Neutrophil (primary cell): Measurements from ENCODE around the gene CPSF4.

Source experiments
- H3K27ac ChIP-seq: fragments of 200-600 bp; sonication (generic); 2 replicates; pipeline ENCODE4 v1.5.1; 2016; ENCODE audit warnings: mild to moderate bottlenecking, moderate library complexity
- H3K27me3 ChIP-seq: fragments of 200-600 bp; sonication (generic); 2 replicates; pipeline ENCODE4 v1.6.0; 2016; ENCODE audit warnings: mild to moderate bottlenecking
- H3K36me3 ChIP-seq: fragments of 200-600 bp; sonication (generic); 2 replicates; pipeline ENCODE4 v1.5.1; 2017
- H3K4me1 ChIP-seq, 2 experiments: fragments of 200-600 bp in 1 of 2; sonication (generic) in 1 of 2; 1 replicate in 1 of 2; 2 replicates in 1 of 2; pipeline versions ENCODE4 v1.5.1 to v1.6.1; 2013 to 2016; ENCODE audit warnings: low read depth in 1 of 2, low read length in 1 of 2, mild to moderate bottlenecking in 1 of 2, moderate library complexity in 1 of 2; ENCODE audit not compliant: control insufficient read depth in 1 of 2, insufficient read depth in 1 of 2
- H3K4me3 ChIP-seq, 2 experiments: fragments of 200-600 bp in 1 of 2; sonication (generic) in 1 of 2; 1 replicate in 1 of 2; 2 replicates in 1 of 2; pipeline ENCODE4 v1.5.1; 2013 to 2016; ENCODE audit warnings: low read depth in 1 of 2, low read length in 1 of 2, mild to moderate bottlenecking in 1 of 2, moderate library complexity in 1 of 2
- H3K9me3 ChIP-seq: fragments of 200-600 bp; sonication (generic); 2 replicates; pipeline ENCODE4 v1.5.1; 2016
- CTCF ChIP-seq: fragments of 200-600 bp; sonication (generic); IDR thresholded peaks from 2 replicates; pipeline ENCODE4 v1.5.1; 2016; ENCODE audit warnings: antibody characterized with exemption

CPSF4 gene

GRCh38 chr7:99446096-99446495 is 7.4 kb downstream of the CPSF4 start:
- TF ChIP-seq CTCF: no peak
- peaks cover 51% of the 10 kb centered on the region for H3K36me3 ChIP-seq
- no peaks in the 10 kb centered on the region for H3K4me1 ChIP-seq
- no peak overlapping the region for H3K27ac ChIP-seq
- H3K9me3 ChIP-seq: no peaks in the 10 kb centered on the region
- no peak overlapping the region for H3K4me3 ChIP-seq
- no peaks in the 10 kb centered on the region for H3K27me3 ChIP-seq

- Histone ChIP-seq H3K9me3 (no peaks in the 10 kb centered on the region), H3K27ac (no peak overlapping the region), H3K36me3 (peaks cover 69% of the 10 kb centered on the region), H3K4me3 (no peak overlapping the region), H3K4me1 (no peaks in the 10 kb centered on the region), H3K27me3 (no peaks in the 10 kb centered on the region)
- TF ChIP-seq CTCF: no peak
These were observed 9.2 kb downstream of the CPSF4 start for GRCh38 chr7:99447943-99448342.

- TF ChIP-seq CTCF: no peak
- no peak overlapping the region for H3K27ac ChIP-seq
- H3K9me3 ChIP-seq: no peaks in the 10 kb centered on the region
- no peaks in the 10 kb centered on the region for H3K27me3 ChIP-seq
- peaks cover 79% of the 10 kb centered on the region for H3K36me3 ChIP-seq
- H3K4me1 ChIP-seq: no peaks in the 10 kb centered on the region
- H3K4me3 ChIP-seq: no peak overlapping the region
These were observed 10.1 kb downstream of the CPSF4 start for GRCh38 chr7:99448855-99449254.

- no peaks in the 10 kb centered on the region for H3K27me3 ChIP-seq
- no peaks in the 10 kb centered on the region for H3K9me3 ChIP-seq
- no peak overlapping the region for H3K27ac ChIP-seq
- H3K4me1 ChIP-seq: no peaks in the 10 kb centered on the region
- no peak overlapping the region for H3K4me3 ChIP-seq
- no peak for TF ChIP-seq CTCF
- H3K36me3 ChIP-seq: peaks cover 83% of the 10 kb centered on the region
These were observed 10.6 kb downstream of the CPSF4 start for GRCh38 chr7:99449326-99449725.

GRCh38 chr7:99451936-99452335 is 13.2 kb downstream of the CPSF4 start:
- no peaks in the 10 kb centered on the region for H3K27me3 ChIP-seq
- peaks cover 92% of the 10 kb centered on the region for H3K36me3 ChIP-seq
- no peaks in the 10 kb centered on the region for H3K4me1 ChIP-seq
- no peak overlapping the region for H3K4me3 ChIP-seq
- TF ChIP-seq CTCF: no peak
- H3K9me3 ChIP-seq: no peaks in the 10 kb centered on the region
- no peak overlapping the region for H3K27ac ChIP-seq

GRCh38 chr7:99452541-99452940 is 13.8 kb downstream of the CPSF4 start:
- H3K9me3 ChIP-seq: no peaks in the 10 kb centered on the region

More at GRCh38 chr7:99452541-99452940, 13.8 kb downstream of the CPSF4 start:
- H3K4me3 ChIP-seq: no peak overlapping the region
- no peak for TF ChIP-seq CTCF
- no peaks in the 10 kb centered on the region for H3K4me1 ChIP-seq
- H3K27ac ChIP-seq: no peak overlapping the region
- H3K36me3 ChIP-seq: peaks cover 99% of the 10 kb centered on the region
- H3K27me3 ChIP-seq: no peaks in the 10 kb centered on the region
